ENCODE data around the gene RAD51B.

The RAD51B gene

DNA sequence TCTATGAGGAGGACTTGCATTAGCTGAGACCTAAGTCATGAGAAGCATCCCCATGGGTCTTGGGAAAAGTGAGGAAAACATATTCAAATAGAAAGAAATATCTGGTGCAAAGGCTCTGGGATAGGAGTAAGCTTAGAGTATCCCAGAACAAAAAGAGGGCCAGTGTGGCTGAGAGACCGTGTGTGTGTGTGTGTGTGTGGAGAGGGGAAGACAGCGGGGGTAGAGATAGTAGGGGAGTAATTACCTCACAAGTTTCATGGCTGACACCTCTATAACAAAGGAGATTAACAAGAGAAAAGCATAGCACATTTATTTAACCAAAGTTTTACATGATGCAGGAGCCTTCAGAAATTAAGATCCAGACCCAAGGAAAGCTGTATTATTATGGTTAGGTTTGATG, 440.5 kb downstream of the RAD51B start:
- no peak for DNase-seq

DNA sequence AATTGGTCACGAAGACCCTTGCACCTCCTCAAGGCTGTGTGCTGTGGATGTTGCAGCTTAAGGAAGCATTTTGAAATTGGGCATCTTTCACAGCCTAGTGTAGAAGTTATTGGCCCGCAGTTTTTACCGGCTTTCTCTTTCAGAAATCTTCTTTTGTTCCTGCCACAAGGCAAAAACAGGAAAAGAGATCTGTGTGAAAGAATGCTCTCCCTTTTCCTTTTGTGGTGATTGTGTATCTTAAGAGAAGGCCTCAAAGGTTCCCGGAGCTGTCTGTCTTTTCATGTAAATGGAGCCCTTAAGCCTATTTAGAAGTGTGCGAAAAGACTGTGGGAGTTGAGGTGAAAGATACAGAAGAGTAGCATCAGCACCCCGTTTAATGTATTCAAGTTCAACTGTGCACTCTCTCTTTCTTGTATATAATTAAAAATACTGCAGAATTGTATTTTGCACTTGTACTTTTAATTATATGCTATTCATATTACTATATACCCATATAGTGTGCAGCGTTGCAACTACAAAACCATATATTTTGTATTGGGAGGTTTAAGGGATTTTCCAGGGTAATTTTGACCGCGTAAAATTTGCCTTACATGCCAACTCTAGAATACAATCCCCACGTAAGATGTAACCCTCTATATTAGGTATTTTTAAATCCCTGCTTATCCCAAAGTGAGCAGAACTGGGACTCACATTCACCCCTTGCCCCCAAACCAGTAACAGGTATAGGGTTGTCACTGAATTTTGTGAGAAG, 441.7 kb downstream of the RAD51B start:
- no peak for DNase-seq

DNA sequence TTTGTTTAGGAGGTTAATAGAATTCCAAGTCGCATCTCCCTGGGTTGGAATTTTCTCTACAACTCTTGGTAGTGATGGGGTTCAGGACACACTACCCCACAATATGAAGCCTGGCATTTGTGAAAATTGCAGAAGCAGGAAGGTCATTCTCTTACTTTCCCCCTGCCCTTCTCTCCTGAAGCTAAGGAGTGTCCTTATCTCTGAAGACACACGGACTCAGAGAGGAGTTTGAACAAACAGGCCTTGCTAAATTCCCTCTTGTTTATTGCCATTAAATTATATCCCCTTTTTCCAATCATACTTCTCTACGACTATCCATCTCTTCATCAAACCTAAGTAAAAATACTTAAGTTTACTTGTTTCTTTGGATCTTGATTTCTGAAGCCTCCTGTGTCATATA, 443.0 kb downstream of the RAD51B start:
- no peak for DNase-seq

DNA sequence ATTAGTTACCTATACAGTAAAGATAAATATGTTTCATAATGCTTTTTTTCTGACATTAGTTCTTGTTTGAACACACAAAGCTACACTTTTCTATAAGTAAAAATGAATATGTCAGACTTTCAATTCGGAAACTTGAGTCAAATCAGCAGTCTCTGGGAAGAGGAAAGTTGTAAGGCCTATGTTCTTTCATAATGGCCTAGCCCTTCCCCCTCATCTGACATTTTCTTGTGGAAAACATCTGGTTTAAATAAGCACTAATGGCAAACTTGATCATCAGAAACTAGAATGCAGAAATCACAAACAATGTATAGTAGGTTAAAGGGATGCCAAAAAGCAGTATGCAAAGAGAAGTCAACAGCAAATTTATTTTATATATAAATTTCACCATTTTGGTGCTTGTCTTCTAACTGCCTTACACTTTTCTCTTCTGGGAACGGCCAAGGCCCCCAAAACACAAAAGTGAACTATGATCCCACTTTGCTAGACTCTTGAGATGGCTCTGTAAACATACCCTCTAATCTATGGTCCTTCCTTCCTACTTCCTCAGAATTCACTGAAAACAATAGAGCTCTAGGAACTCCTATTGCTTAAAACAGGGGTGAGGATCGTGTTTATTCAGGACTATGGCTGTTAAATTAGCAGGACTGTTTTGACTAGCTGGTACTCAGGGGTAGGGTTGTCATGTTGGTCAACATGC, 444.1 kb downstream of the RAD51B start:
- no peak for DNase-seq

DNA sequence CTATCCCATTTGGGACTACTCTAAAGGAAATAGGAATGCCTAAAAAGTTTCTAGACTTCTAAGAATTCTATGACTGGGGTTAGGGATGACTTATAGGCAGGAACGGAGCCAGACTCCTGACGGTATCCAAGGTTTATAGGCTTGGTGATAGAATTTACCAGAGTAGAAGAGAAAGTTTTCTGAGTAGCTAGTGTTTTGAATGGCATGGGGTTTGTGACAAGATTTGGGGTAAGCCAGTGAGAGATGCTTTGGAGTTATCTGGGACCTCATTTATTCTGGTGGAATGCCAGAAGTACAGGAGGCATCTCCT, 444.6 kb downstream of the RAD51B start:
- DNase-seq, result no peak

DNA sequence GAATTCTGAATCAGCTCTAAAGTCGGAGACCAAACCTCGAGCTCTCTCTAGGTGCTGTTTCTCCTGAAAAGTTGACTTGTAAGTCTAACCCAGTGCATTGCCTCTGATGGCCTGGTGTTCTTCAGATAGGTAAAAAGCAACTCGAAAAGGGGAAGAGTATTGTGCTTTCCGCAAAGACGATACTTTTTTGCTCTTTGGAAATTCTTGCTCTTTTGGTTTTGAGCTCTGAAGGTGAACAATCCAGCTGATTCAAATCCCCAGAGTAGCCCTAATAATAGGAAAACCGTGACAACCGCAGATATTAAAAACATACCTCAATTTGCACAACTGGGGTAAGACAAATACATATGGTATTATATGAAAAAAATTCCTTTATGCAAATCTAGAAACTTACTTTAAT, 447.4 kb downstream of the RAD51B start:
- no peak for DNase-seq

DNA sequence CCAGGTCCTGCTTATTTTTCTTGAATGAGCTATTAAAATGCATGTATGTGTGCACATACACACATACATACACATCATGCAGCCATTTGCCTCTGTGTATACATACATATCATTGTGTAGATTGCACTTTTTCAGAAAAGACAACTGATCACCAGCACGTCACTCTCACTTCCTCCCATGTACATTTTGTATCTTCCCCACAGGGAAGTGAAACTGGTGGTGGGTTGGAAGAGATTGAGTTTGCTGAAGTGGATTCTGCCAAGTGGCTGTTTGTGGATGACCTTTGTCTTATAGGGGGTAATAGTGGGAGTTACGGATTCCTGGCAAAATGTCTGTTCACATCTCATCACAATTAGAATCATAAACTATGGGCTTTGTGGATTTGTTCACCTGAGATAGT, 448.6 kb downstream of the RAD51B start:
- no peak for DNase-seq

DNA sequence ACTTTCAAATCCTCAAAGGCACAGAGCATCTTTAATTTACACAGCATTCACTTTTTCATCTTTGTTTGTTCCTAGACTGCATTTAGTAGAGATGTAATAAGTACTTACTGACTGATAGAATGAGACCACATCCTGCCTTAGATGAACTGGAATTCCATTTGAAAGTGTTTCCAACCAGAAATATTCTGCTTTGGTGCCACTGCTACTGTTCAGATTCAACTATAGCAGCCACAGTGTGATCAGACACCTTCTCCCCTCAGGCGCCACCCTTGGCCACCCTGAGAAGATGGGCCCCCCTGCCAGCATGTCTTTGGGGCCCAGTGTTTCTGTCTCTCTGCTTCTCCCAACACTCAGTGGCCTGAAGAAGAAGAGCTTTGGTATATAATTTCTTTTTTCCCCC, 449.1 kb downstream of the RAD51B start:
- DNase-seq, result no peak

DNA sequence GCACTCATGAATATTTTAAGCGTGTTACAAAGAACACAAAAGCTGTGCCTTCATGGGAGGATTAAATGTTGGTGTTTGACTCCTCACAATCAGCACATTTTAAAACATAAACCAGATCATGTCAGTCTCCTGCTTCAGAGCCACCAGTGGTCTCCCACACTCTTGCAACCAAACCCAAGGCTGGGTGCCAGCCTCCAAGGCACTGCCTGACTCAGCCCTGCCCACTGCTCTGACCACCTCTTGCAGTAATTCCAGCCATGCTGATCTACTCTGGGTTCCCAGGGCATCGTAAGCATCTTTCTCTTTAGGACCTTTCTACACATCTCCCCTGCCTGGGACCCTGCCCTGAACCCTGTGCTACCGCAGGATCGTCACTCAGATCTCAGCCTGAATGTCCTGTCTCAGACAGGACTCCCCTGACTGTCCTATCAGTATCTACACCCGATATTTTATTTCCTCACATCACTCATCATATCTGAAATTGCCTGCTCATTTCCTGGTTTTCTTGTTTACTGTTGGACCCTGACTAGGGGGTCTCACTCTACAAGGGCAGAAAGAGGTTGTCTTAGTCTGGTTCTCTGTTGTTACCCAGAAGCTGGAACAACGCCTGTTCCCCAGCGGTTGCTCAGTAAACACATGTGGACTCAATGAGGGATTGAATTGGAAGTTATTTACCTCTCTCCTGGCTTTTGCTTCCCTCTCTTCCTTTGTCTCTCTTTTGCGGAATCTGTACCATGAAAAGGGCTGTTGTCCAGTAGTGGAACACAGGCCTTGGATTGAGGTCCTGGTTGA, 449.8 kb downstream of the RAD51B start:
- no peak for DNase-seq

DNA sequence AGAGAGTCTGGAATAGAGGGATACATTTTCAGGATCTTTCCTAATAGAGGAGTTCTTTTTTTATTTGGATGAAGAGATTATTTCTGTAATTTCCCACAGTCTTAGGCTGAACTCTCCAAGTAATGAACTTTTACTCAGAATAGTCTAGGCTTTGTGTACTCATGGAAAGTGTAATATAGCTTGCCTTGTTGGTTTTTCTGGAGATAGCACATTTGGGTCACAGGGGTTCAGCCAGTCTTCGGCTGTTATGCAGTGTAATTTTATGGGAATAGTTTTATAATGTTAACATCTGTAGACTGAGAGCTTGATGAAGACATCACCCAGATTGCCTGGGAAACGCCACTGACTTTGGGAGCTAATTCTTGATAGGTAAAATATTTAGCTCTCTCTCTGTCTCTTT, 450.8 kb downstream of the RAD51B start:
- no peak for DNase-seq

DNA sequence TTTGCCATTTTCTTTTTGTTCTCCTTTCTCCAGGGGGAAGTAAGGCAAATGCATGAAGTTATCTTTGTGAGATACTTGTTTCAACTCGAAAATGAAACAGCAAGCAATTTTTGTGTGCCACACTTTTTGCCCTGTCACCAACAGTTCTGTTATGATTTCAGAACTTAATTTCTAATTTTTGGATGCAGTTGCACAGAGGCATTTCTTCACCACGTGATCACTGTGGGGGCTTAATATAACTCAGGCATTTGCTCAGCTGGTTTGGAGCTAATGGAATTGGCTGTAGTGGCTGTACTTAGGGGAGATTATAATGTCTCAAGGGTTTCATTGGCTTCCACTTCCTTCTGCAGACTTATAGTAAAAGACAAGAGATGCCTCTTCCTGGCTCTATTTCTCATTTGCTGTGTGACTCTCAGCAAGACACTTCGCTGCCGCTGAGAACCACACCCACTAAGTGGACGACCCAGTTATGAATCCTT, 452.4 kb downstream of the RAD51B start:
- DNase-seq, result peak; percentile 31

DNA sequence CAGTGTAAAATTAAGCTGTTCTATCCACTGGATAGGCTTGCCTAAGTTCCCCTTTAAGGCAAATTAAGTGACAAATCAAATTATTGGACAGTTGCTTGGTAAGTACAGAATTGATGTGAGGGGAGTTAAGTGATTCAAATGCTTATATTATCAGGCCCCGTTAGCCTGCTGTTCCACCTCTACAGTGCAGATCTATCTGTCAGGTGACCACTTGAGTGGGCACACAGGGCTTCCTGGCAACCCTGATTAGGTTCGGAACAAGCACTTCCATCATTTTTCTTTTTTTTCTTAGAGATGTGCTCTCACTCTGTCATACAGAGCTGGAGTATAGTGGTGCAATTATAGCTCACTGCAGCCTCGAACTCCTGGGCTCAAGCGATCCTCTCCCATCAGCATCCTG, 453.8 kb downstream of the RAD51B start:
- DNase-seq, result no peak

DNA sequence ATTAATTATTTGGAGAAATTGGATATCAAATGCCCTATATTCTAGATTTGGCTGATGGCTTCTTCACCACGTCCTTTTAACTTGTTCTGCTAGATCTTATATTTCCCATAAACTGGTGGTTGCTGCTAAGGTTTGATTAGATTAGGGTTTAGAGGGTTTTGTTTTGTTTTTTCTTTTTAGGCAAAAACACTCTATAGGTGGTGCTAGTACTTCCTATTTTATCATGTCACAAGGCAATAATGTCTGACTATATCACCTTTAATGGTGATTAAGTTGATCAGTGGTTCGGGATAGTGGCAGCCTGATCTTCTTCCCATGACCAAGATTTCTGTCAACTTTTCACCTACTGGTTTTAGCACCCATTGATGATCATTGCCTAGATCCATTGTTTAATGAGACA, 455.1 kb downstream of the RAD51B start:
- no peak for DNase-seq

DNA sequence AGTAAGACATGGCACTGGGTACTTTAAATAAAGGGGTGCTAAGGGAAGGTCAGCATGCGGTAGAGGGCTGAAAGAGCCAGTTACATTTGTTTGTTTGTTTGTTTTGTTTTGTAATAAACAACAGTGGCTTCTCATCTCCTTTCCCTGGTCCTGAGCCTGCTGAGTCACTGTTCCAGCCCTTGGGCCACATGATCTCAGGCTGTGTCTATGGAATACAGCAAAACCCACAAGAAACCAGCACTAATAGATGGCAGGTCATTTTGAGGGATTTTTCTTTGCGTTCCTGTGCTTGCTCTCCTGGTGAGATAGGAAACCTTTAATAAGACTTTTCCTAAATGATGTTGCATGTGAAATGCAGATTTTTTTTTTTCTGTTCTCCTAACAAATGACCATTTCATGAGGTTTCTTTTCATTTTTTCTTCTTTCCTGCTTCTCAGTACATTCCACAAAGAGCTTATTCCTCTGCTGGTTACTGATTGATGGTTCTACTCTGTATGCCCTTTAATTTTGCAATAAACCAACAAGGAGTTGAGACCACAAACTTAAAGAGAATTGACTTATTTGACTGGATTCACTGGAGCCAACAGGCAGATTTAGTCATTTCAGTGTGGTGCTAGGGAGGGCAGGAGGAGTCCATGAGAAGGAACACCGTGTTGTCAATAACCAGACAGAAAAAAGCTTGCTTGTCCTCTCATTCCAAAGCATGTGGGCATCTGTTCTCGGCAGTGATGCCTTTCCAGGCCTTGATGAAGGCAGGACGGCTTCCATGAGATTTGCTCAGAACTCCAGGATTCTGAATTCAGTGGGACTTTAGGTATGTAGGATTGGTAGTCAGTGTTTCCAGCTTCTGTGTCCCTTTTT, 459.2 kb downstream of the RAD51B start:
- DNase-seq, result no peak

DNA sequence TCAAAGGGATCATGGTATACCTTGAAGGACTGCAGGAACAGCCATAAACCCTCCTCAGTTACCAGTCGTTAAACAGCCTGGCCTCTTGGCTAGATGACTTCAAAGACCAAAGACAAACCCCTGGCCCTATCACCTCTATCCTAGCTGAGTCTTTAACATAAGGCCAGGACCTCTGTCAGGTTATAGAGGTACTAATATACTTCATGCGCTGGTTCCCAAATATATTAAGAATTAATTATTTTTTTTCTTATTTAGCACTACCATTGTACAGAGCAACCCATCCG, 459.8 kb downstream of the RAD51B start:
- DNase-seq, result no peak

DNA sequence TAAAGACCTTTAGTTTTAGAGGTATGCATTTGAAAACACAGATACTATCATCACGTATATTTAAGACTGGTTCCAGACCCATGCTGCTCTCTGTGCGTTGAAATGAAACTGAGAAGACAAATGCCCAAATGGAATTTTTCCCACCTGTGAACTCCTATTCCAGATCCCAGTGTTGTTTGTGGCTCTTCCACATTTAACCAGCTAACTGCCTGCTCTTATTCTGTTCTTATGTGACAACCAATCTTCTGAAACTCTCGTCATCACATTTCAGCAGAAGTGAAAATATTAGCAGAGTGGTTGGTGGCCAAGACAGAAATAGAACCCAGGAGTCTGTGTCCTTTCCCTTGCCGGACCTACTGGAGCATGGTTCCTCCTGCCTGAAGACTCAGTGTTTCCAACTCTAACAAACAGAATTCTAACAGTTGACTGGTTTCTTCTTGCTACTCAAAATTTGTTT, 460.2 kb downstream of the RAD51B start:
- DNase-seq, result no peak

DNA sequence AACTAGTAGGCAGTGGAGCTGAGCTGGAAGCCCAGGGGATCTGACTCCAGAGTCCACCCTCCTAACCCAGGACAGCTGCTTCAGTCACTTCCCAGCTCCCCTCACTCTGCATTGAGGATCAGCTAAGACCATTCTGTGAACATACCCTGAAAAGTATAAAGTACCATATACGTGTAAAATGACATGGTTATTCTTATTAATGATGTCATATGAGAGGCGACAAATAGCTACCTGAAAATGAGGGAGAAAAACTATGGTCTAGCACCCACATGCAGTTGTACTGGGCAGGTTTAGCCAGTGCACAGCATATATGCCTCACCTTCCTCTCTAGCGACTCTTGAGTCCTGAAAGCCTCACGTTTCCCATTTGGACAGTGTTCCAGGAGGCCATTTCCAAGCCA, 461.9 kb downstream of the RAD51B start:
- DNase-seq, result no peak

DNA sequence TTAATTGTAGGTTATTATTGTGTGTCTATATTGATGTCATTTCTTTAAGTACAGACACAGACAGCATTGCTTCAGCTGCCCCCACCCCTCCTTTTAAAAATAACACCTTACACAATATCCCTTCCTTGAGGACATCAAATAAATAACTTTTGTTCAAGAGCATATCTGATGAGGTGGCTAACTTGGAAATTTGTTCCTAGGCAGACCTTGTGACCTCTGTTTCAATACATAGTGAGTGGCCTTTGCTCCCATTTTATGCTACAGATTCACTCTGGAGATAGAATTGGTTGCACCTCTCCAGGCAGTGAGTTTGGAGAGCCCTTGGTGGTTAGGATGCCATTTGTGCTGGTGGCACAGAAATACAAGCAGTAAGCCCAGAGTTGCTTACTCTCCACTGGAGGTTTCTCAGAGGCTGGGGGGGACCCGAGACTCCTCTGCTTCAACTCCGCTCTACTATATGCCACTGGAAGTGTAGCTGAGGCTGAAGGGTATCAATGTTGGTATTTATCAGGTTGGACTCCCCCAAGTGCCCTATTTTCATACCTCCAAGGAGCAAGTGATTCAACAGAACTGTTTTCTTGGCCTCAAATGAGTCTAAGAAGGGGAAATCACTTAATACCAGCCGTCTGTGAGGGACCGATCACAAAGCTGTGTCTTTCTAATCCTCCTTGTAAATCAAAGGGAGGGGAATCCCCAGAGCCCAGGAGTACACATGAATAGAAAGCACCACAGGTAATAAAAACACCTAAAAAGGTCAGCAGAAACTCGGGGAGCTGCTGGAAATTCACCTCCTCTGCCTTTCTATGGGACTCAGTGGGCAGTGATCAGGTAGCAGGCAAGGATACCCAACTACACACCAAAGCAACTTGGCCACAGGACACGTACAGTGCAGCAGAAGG, 463.1 kb downstream of the RAD51B start:
- DNase-seq, result no peak

DNA sequence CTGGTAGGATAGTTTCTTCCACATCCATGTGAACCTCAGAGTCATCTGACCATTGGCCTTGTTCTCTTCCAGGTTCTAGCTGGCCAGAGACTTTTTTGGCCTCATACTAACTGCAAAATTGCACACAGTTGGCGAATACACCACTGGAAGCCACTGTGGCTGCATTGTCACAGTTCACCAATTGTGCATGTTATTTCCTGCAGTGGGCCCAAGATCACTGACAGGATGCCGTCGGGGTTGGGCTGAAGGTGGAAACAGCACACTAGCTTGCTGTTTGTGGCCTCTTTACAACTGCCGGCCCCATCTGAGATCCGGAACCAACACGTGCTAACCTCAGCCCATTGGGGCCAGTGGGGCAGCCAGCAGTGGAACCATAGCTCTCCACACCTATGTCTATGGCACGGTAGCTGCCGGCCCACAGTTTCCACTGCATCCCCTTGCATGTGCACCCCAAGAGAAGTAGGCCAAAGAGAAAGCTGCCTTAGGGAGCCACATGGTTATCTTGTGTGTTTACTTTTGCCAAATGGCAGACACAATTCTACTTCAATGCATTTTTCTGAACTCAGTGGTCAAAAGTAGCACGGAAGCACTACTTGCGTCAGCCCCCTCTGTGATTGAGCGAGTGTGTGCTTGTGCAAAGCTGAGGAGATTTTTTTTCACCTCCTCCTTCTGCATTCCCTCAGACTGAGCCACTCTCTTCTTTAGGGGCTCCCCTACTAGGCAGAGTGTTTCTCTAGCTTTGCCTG, 464.0 kb downstream of the RAD51B start:
- no peak for DNase-seq

DNA sequence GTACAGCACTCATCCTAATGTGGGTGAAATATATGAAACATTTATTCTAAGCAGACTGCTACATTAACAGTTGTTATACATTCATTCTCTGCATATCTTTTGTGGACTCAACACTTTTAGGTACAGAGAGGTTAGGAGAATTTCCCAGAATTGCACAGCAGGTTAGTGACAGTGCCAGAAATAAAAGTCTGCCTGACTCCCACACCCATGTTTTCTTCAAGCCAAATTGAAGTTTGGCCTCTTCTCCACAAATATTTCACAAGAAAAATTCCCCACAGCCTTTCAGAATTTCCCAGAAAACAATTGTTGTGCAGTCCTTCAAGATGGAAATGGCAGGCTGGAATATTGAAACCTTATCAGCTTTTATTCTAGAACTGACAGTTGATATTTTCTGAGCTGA, 464.8 kb downstream of the RAD51B start:
- DNase-seq, result no peak

DNA sequence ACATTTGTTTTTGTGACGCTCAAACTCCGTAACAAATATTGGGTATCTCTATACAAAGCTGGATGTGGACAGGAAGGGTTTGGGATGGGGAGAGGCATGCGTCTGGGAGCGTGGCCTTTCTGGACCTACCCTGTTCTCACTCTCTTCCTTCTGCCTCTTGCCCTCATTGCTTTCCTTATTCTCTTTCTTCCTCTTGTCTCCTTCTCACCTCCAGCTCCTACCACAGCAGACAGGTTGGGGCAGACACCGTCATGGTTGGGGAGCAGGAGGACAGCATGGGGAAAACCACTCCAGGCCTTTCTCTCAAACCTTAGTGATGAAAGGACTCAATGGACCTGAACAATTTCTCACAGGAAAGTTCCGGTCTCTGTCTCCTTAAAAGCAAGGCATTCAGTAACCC, 465.3 kb downstream of the RAD51B start:
- no peak for DNase-seq

Data from NCI-H524 treated with DMSO at 0.1 percent for 48 hours (cell line).